ENCODE results near the gene ZFTA. TPM values are rescaled to one million over a fixed set of nuclear protein-coding genes. Genes with fewer than 3 reads are reported as not detected.

Gene ZFTA
- total RNA-seq, 2 experiments from 2014 or later, result 4.5 to 5.6 TPM

DNA sequence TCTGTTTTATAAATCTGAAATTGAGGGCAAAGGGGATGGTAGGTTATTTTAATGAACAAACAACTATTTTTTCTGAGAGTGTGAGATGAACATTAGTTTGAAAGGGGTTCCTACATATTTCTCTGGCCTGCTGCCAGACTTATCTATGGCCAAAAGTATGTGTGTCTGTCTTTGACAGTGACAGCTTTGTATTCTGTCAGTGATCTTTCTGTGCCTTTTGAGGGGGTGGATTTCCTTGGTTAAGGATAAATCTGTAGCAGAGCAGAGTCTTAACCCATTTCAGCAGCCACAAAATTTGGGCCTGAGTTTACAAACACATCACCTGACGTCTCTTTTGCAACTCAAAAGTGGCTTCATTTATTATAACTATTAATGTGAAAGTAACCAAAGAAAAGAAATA is 30.9 kb downstream of the ZFTA start:
- H3K4me3 Mint-ChIP-seq, result no peak overlapping the region
- CTCF ChIA-PET, result interaction anchor here (0.8 to 4.1 kb wide), 28 partner anchors 9 to 832 kb away, joined by 3 to 46 read pairs (median 4); partner anchors contain the start of genes ATL3, PLAAT4 and RTN3
- peaks cover 2% of the 10 kb centered on the region for H3K4me1 Mint-ChIP-seq (ENCODE audit: low read depth)
- no peak for DNase-seq
- no peak for ATAC-seq
- no peaks in the 10 kb centered on the region for H3K9me3 Mint-ChIP-seq (ENCODE audit: insufficient read depth)
- H3K27me3 Mint-ChIP-seq (ENCODE audit: low read depth), result no peaks in the 10 kb centered on the region
- H3K27ac Mint-ChIP-seq, result no peak overlapping the region
- H3K36me3 Mint-ChIP-seq (ENCODE audit: low read depth), result no peaks in the 10 kb centered on the region
- POLR2A ChIA-PET, result interaction anchor here (0.6 kb wide), 1 partner anchor 125 kb away, joined by 3 read pairs; no protein-coding TSS in a partner anchor

DNA sequence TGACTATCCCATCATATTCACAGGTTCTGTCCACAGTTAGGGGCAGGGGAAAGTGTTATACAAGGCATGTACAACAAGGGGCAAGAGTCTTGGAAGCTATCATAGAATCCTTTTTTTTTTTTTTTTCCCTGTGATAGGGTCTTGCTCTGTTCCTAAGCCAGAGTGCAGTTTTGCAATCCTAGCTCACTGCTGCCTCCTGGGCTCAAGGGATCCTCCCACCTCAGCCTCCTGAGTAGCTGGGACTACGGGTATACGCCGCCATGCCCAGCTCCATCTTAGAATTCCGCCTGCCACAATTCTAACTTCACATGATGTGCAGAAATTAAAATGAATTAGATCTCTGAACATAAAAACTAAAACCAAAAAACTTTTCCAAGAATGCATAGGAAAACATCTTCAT is 31.7 kb downstream of the ZFTA start:
- H3K36me3 Mint-ChIP-seq (ENCODE audit: low read depth), result no peaks in the 10 kb centered on the region
- no peak overlapping the region for H3K27ac Mint-ChIP-seq
- no peak overlapping the region for H3K4me3 Mint-ChIP-seq
- H3K27me3 Mint-ChIP-seq (ENCODE audit: low read depth), result no peaks in the 10 kb centered on the region
- H3K9me3 Mint-ChIP-seq (ENCODE audit: insufficient read depth), result no peaks in the 10 kb centered on the region
- DNase-seq, result no peak
- ChIA-PET CTCF (interaction anchor here (3.0 to 4.1 kb wide), 4 partner anchors 22 to 258 kb away, joined by 23 to 46 read pairs (median 31); partner anchors contain the start of gene RTN3), POLR2A (interaction anchor here (0.6 kb wide), 1 partner anchor 126 kb away, joined by 3 read pairs; no protein-coding TSS in a partner anchor)
- no peak for ATAC-seq
- peaks cover 2% of the 10 kb centered on the region for H3K4me1 Mint-ChIP-seq (ENCODE audit: low read depth)

DNA sequence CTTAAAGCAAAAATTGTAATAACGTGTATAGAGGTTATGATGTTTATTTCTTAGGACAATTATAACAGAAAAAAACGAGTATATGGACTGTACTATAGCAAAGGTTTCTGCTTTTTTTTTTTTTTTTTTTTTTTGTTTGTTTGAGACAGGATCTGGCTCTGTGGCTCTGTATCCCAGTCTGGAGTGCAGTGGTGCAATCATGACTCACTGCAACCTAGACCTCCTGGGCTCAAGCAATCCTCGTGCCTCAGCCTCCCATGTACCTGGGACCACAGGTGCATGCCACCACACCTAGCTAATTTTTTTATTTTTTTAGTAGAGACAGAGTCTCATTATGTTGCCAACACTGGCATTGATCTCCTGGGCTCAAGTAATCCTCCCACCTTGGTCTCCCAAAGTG is 39.2 kb downstream of the ZFTA start:
- no peak overlapping the region for H3K4me3 Mint-ChIP-seq
- H3K4me1 Mint-ChIP-seq (ENCODE audit: low read depth), result no peaks in the 10 kb centered on the region
- POLR2A ChIA-PET, result no interaction called here
- H3K36me3 Mint-ChIP-seq (ENCODE audit: low read depth), result no peaks in the 10 kb centered on the region
- no peak for DNase-seq
- no peak overlapping the region for H3K27ac Mint-ChIP-seq
- no peak for ATAC-seq
- no peaks in the 10 kb centered on the region for H3K9me3 Mint-ChIP-seq (ENCODE audit: insufficient read depth)
- no peaks in the 10 kb centered on the region for H3K27me3 Mint-ChIP-seq (ENCODE audit: low read depth)
- CTCF ChIA-PET, result interaction anchor here (1.4 kb wide), 1 partner anchor 9 kb away, joined by 7 read pairs; no protein-coding TSS in a partner anchor

DNA sequence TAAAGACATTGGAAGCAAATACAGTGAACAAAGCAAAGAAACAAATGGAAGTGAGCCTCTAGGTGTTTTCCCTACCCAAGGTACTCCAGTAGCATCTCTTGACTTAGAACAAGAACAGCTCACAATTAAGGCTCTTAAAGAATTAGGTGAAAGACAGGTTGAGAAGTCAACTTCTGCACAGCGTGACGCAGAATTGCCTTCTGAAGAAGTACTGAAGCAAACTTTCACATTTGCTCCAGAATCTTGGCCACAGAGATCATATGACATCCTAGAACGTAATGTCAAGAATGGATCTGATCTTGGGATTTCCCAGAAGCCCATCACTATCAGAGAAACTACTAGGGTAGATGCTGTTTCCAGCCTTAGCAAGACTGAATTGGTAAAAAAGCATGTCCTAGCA is 48.0 kb downstream of the ZFTA start:
- POLR2A ChIA-PET, result no interaction called here

DNA sequence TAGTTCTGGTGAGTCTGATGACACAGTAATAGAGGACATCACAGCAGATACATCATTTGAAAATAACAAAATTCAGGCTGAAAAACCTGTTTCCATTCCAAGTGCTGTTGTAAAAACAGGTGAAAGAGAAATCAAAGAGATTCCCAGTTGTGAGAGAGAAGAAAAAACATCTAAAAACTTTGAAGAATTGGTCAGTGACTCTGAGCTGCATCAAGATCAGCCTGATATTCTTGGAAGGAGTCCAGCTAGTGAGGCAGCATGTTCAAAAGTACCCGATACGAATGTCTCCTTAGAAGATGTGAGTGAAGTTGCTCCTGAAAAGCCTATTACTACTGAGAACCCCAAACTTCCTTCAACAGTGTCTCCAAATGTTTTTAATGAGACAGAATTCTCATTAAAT is 48.6 kb downstream of the ZFTA start:
- Mint-ChIP-seq H3K27ac (no peak overlapping the region), H3K9me3 (ENCODE audit: insufficient read depth) (no peaks in the 10 kb centered on the region), H3K27me3 (ENCODE audit: low read depth) (no peaks in the 10 kb centered on the region), H3K36me3 (ENCODE audit: low read depth) (peaks cover 3% of the 10 kb centered on the region), H3K4me3 (no peak overlapping the region), H3K4me1 (ENCODE audit: low read depth) (no peaks in the 10 kb centered on the region)
- CTCF ChIA-PET, result interaction anchor here (2.4 kb wide), 1 partner anchor 19 kb away, joined by 12 read pairs; no protein-coding TSS in a partner anchor
- DNase-seq (no peak), ATAC-seq (no peak)
- POLR2A ChIA-PET, result no interaction called here

More for the DNA sequence above, 48.0 kb downstream of the ZFTA start:
- Mint-ChIP-seq H3K27me3 (ENCODE audit: low read depth) (no peaks in the 10 kb centered on the region), H3K9me3 (ENCODE audit: insufficient read depth) (no peaks in the 10 kb centered on the region), H3K4me1 (ENCODE audit: low read depth) (no peaks in the 10 kb centered on the region), H3K4me3 (no peak overlapping the region), H3K27ac (no peak overlapping the region), H3K36me3 (ENCODE audit: low read depth) (peaks cover 3% of the 10 kb centered on the region)
- CTCF ChIA-PET, result no interaction called here
- no peak for DNase-seq
- ATAC-seq, result no peak

DNA sequence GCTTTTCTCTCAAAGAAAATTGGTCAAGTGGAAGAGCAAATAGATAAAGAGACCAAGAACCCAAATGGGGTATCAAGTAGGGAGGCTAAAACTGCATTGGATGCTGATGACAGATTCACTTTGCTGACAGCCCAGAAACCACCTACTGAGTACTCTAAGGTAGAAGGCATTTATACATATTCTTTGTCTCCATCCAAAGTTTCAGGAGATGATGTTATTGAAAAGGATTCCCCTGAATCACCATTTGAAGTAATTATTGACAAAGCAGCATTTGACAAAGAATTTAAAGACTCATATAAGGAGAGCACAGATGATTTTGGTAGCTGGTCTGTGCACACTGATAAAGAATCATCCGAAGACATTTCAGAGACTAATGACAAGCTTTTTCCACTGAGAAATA is 49.6 kb downstream of the ZFTA start:
- H3K36me3 Mint-ChIP-seq (ENCODE audit: low read depth), result peaks cover 3% of the 10 kb centered on the region
- DNase-seq, result no peak
- no peaks in the 10 kb centered on the region for H3K27me3 Mint-ChIP-seq (ENCODE audit: low read depth)
- H3K4me1 Mint-ChIP-seq (ENCODE audit: low read depth), result no peaks in the 10 kb centered on the region
- no peaks in the 10 kb centered on the region for H3K9me3 Mint-ChIP-seq (ENCODE audit: insufficient read depth)
- no peak overlapping the region for H3K27ac Mint-ChIP-seq
- no peak overlapping the region for H3K4me3 Mint-ChIP-seq
- no peak for ATAC-seq
- ChIA-PET CTCF (interaction anchor here (2.4 kb wide), 1 partner anchor 20 kb away, joined by 12 read pairs; no protein-coding TSS in a partner anchor), POLR2A (no interaction called here)

Other genes with a start within 250 kb of the ZFTA start
- gene PLAAT4, start 232.0 kb downstream of the ZFTA start, total RNA-seq, result 10 to 100 TPM; 97.5 to 99.8 TPM
- gene PLAAT2, start 205.4 kb downstream of the ZFTA start, total RNA-seq, result under 1 TPM in 1 of 2 experiments, not detected in 1; 0.57 TPM
- 10 to 100 TPM in 1 of 2 experiments, 1 to 10 TPM in 1; 9.7 to 10.4 TPM for gene PLAAT3, start 154.3 kb downstream of the ZFTA start, total RNA-seq
- 10 to 100 TPM; 35.1 to 37.3 TPM for gene ATL3, start 97.4 kb downstream of the ZFTA start, total RNA-seq
- 10 to 100 TPM; 62.2 to 62.4 TPM for gene RTN3, start 87.3 kb downstream of the ZFTA start, total RNA-seq
- gene SPINDOC, start 44.7 kb upstream of the ZFTA start, total RNA-seq, result 10 to 100 TPM; 49.1 to 50.4 TPM
- 10 to 100 TPM; 62.1 to 68.6 TPM for gene MARK2, start 70.3 kb upstream of the ZFTA start, total RNA-seq
- under 1 TPM; 0.55 to 0.60 TPM for gene RCOR2, start 148.4 kb upstream of the ZFTA start, total RNA-seq
- 10 to 100 TPM; 42.6 to 44.9 TPM for gene NAA40, start 170.2 kb upstream of the ZFTA start, total RNA-seq
- gene COX8A, start 205.8 kb upstream of the ZFTA start, total RNA-seq, result 100 to 1,000 TPM; 528 to 569 TPM
- 100 to 1,000 TPM in 1 of 2 experiments, 10 to 100 TPM in 1; 93.7 to 102 TPM for gene OTUB1, start 217.7 kb upstream of the ZFTA start, total RNA-seq